ENCODE data around the gene SUGCT.

The SUGCT gene

GRCh38 chr7:40697653-40698052 lies 562.8 kb downstream of the SUGCT start:
- TF ChIP-seq HOXA7 (CRISPR knock-in tag; IDR thresholded peaks at IDR 0.05; ENCODE audit: borderline replicate concordance) (no peak), PRDM4 (tag by site-specific recombination; IDR thresholded peaks at IDR 0.05) (no peak), ZEB2 (tag by site-specific recombination; IDR thresholded peaks at IDR 0.05) (no peak), ZNF16 (tag by site-specific recombination; IDR thresholded peaks at IDR 0.05; ENCODE audit: low read depth) (no peak), SETDB1 (IDR thresholded peaks at IDR 0.05; ENCODE audit: insufficient read length, low read length) (no peak)
- TF ChIP-seq, protein P1, sequence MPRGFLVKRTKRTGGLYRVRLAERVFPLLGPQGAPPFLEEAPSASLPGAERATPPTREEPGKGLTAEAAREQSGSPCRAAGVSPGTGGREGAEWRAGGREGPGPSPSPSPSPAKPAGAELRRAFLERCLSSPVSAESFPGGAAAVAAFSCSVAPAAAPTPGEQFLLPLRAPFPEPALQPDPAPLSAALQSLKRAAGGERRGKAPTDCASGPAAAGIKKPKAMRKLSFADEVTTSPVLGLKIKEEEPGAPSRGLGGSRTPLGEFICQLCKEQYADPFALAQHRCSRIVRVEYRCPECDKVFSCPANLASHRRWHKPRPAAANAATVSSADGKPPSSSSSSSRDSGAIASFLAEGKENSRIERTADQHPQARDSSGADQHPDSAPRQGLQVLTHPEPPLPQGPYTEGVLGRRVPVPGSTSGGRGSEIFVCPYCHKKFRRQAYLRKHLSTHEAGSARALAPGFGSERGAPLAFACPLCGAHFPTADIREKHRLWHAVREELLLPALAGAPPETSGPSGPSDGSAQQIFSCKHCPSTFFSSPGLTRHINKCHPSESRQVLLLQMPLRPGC (tag by site-specific recombination; IDR thresholded peaks at IDR 0.05): no peak
- H3K27ac ChIP-seq (ENCODE audit: extremely low read depth, low read depth, low read length): no peak overlapping the region
- no peak overlapping the region for H3K4me3 ChIP-seq (ENCODE audit: low read depth, low read length)
- ChIA-PET POLR2A (no interaction called here), CTCF (no interaction called here)
- no peaks in the 10 kb centered on the region for H3K9me3 ChIP-seq (ENCODE audit: control insufficient read depth, insufficient read depth, low read depth, low read length)
- no peaks in the 10 kb centered on the region for H3K36me3 ChIP-seq (ENCODE audit: control insufficient read depth in 2 of 2, insufficient read depth in 1 of 2, low read length in 2 of 2)
- H3K4me1 ChIP-seq (ENCODE audit: control insufficient read depth, insufficient read depth, low read length): no peaks in the 10 kb centered on the region; the same call in 1 of the 2 replicates

DNA sequence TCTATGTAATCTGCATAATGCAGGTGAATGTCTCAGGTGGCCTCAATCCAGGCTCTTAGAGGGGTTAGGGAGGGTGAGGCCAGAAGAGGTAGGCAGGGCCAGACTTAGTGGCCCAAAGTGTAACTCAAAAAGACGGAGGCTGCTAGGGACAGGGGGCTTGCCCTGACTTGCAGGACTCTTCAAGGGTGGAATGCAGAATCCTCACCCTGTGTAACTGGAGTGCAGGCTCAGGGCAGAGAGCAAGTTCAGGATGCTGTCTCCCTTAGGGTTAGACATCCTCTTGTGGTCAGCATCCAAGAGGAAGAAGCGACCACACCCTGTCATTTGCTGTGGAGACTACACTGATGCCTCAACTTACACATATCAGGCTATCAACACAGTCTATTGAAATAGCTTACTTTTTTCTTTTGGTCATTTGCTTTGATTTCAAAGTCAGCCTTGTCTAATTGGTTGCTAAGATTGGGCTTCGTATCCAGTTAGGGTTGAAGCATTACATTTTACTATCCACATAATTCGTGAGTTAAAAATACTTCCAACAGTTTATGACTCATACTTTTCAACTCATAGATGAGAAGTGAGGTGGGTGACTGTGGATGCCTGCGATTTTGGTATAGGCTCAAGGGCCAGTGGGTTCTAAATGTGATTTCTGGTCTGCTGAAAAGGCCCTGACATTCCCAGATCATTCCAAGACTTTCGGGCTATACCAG lies 563.6 kb downstream of the SUGCT start:
- H3K36me3 ChIP-seq (ENCODE audit: control insufficient read depth in 2 of 2, insufficient read depth in 1 of 2, low read length in 2 of 2): no peaks in the 10 kb centered on the region
- POLR2A ChIA-PET: no interaction called here
- CTCF ChIA-PET: no interaction called here
- H3K9me3 ChIP-seq (ENCODE audit: control insufficient read depth, insufficient read depth, low read depth, low read length): no peaks in the 10 kb centered on the region
- H3K4me3 ChIP-seq (ENCODE audit: low read depth, low read length): no peak overlapping the region
- H3K4me1 ChIP-seq (ENCODE audit: control insufficient read depth, insufficient read depth, low read length): no peaks in the 10 kb centered on the region; the same call in 1 of the 2 replicates
- TF ChIP-seq ZNF274 (IDR thresholded peaks at IDR 0.05; ENCODE audit: low read length): no peak
- no peak for TF ChIP-seq ZNF274 (tag by site-specific recombination; IDR thresholded peaks at IDR 0.05; ENCODE audit: borderline replicate concordance)
- TF ChIP-seq HOXA7 (CRISPR knock-in tag; IDR thresholded peaks at IDR 0.05; ENCODE audit: borderline replicate concordance): no peak
- TF ChIP-seq GLI2 (tag by site-specific recombination; IDR thresholded peaks at IDR 0.05; ENCODE audit: borderline replicate concordance, low read depth): no peak
- TF ChIP-seq HOXC10 (CRISPR knock-in tag; IDR thresholded peaks at IDR 0.05): no peak
- no peak for TF ChIP-seq SP7 (tag by site-specific recombination; IDR thresholded peaks at IDR 0.05)
- TF ChIP-seq, protein P2, sequence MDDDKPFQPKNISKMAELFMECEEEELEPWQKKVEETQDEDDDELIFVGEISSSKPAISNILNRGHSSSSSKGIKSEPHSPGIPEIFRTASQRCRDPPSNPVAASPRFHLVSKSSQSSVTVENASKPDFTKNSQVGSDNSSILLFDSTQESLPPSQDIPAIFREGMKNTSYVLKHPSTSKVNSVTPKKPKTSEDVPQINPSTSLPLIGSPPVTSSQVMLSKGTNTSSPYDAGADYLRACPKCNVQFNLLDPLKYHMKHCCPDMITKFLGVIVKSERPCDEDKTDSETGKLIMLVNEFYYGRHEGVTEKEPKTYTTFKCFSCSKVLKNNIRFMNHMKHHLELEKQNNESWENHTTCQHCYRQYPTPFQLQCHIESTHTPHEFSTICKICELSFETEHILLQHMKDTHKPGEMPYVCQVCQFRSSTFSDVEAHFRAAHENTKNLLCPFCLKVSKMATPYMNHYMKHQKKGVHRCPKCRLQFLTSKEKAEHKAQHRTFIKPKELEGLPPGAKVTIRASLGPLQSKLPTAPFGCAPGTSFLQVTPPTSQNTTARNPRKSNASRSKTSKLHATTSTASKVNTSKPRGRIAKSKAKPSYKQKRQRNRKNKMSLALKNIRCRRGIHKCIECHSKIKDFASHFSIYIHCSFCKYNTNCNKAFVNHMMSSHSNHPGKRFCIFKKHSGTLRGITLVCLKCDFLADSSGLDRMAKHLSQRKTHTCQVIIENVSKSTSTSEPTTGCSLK (tag by site-specific recombination; IDR thresholded peaks at IDR 0.05): no peak
- TF ChIP-seq ZNF266 (tag by site-specific recombination; IDR thresholded peaks at IDR 0.05; ENCODE audit: low read depth): no peak
- no peak for TF ChIP-seq KLF1 (tag by site-specific recombination; IDR thresholded peaks at IDR 0.05)
- TF ChIP-seq ZNF132 (tag by site-specific recombination; IDR thresholded peaks at IDR 0.05; ENCODE audit: borderline replicate concordance): no peak
- TF ChIP-seq ZNF707 (tag by site-specific recombination; IDR thresholded peaks at IDR 0.05): no peak
- H3K27ac ChIP-seq (ENCODE audit: extremely low read depth, low read depth, low read length): no peak overlapping the region

Data from HEK293 (cell line).